Immature natural killer cell (primary cell): ENCODE results near the gene BMP6. TPM values are rescaled to one million over a fixed set of nuclear protein-coding genes. Genes with fewer than 3 reads are reported as not detected.

Source experiments
- DNase-seq, 3 donors: peaks; one replicate each; pipeline ENCODE4 v3.0.0; 2022; ENCODE audit warnings: mixed read lengths in 1 of 3
- H3K27ac Mint-ChIP-seq, 6 donors: one replicate each; pipeline ENCODE4 v1.8.0; 2020; ENCODE audit warnings: mixed read lengths in 6 of 6, mild to moderate bottlenecking in 5 of 6, inconsistent platforms in 4 of 6, moderate library complexity in 3 of 6
- H3K27me3 Mint-ChIP-seq, 3 donors: one replicate each; pipeline ENCODE4 v1.8.0; 2020 to 2021; ENCODE audit warnings: low read depth in 3 of 3, mild to moderate bottlenecking in 3 of 3, mixed read lengths in 3 of 3, moderate library complexity in 3 of 3, inconsistent platforms in 1 of 3
- H3K36me3 Mint-ChIP-seq, 3 donors: one replicate each; pipeline ENCODE4 v1.8.0; 2020; ENCODE audit warnings: mixed read lengths in 3 of 3, inconsistent platforms in 2 of 3, mild to moderate bottlenecking in 2 of 3
- H3K4me1 Mint-ChIP-seq, 2 donors: one replicate each; pipeline ENCODE4 v1.8.0; 2020; ENCODE audit warnings: inconsistent platforms in 2 of 2, mild to moderate bottlenecking in 2 of 2, mixed read lengths in 2 of 2, moderate library complexity in 1 of 2
- H3K4me3 Mint-ChIP-seq, 5 donors: one replicate each; pipeline ENCODE4 v1.8.0; 2020; ENCODE audit warnings: mild to moderate bottlenecking in 5 of 5, mixed read lengths in 5 of 5, inconsistent platforms in 3 of 5, moderate library complexity in 3 of 5
- H3K9me3 Mint-ChIP-seq, 6 donors: one replicate each; pipeline ENCODE4 v1.8.0; 2020; ENCODE audit warnings: mild to moderate bottlenecking in 6 of 6, mixed read lengths in 6 of 6, inconsistent platforms in 4 of 6, moderate library complexity in 3 of 6
- polyA plus RNA-seq, 3 donors: library from polyadenylated mRNA; unstranded; fragments of 300-500 nt; fragmentation: Illumina TruSeq; gene quantifications; one replicate each; pipeline ENCODE4 v1.2.3, GENCODE V29; 2021

BMP6 gene
- polyA plus RNA-seq, 3 donors from 2014 or later = 0.13 to 0.22 TPM; not detected in 1

GRCh38 chr6:7922596-7922995 is 196.7 kb downstream of the BMP6 start:
- H3K4me1 Mint-ChIP-seq = no peaks in the 10 kb centered on the region
- H3K27me3 Mint-ChIP-seq = peaks cover 2 to 8% (median 3%) of the 10 kb centered on the region in 3 donors
- H3K4me3 Mint-ChIP-seq = no peak overlapping the region
- peaks cover 3 to 15% (median 4%) of the 10 kb centered on the region in 6 donors for H3K9me3 Mint-ChIP-seq
- H3K27ac Mint-ChIP-seq = no peak overlapping the region
- H3K36me3 Mint-ChIP-seq = peaks cover 0 to 8% (median 3%) of the 10 kb centered on the region in 3 donors
- DNase-seq = no peak

- peaks cover 2 to 13% (median 9%) of the 10 kb centered on the region in 3 donors for H3K27me3 Mint-ChIP-seq
- H3K27ac Mint-ChIP-seq = no peak overlapping the region
- H3K9me3 Mint-ChIP-seq = peaks cover 3 to 15% (median 5%) of the 10 kb centered on the region in 6 donors
- no peaks in the 10 kb centered on the region for H3K4me1 Mint-ChIP-seq
- H3K36me3 Mint-ChIP-seq = peaks cover 0 to 8% (median 3%) of the 10 kb centered on the region in 3 donors
- DNase-seq = no peak
- no peak overlapping the region for H3K4me3 Mint-ChIP-seq
Measured at GRCh38 chr6:7924867-7925266, 199.0 kb downstream of the BMP6 start.

Other genes with a start within 250 kb of the BMP6 start
- not detected for gene DSP, start 184.4 kb upstream of the BMP6 start, polyA plus RNA-seq
- 1 to 10 TPM; 4.2 to 10.0 (median 9.8) TPM for gene SNRNP48, start 135.9 kb upstream of the BMP6 start, polyA plus RNA-seq
- gene TXNDC5, start 184.7 kb downstream of the BMP6 start, polyA plus RNA-seq = 10 to 100 TPM; 16.4 to 25.4 (median 24.3) TPM